ENCODE data around the gene DCT.

The DCT gene

GRCh38 chr13:94495806-94496205 is 16.3 kb upstream of the DCT start:
- Histone ChIP-seq H3K4me3 (ENCODE audit: insufficient read depth in 1 of 2, low read depth in 1 of 2, low read length in 2 of 2) (no peak overlapping the region), H4K8ac (ENCODE audit: low read length) (no peak overlapping the region), H2BK5ac (ENCODE audit: low read depth, low read length, poor library complexity, severe bottlenecking) (no peak overlapping the region), H2BK15ac (ENCODE audit: low read depth, poor library complexity, severe bottlenecking) (no peak overlapping the region), H2BK120ac (ENCODE audit: low read depth, low read length) (no peak overlapping the region), H3K4me2 (ENCODE audit: low read length, poor library complexity, severe bottlenecking) (no peak overlapping the region), H3K27ac (ENCODE audit: low read length, poor library complexity, severe bottlenecking) (no peak overlapping the region), H2AFZ (ENCODE audit: low read depth, low read length) (no peak overlapping the region), H3K4ac (ENCODE audit: low read depth in 1 of 2, low read length in 2 of 2) (no peak overlapping the region), H2BK12ac (ENCODE audit: low read length in 2 of 2) (no peak overlapping the region), H3K23ac (ENCODE audit: low read length in 2 of 2) (no peak overlapping the region), H3K9me3 (ENCODE audit: control insufficient read depth, low read length) (peaks cover 7% of the 10 kb centered on the region), H3K36me3 (ENCODE audit: control insufficient read depth in 1 of 2, insufficient read depth in 2 of 2, low read depth in 1 of 2, low read length in 2 of 2) (no peaks in the 10 kb centered on the region), H3K4me1 (ENCODE audit: control insufficient read depth, insufficient read depth, low read depth, low read length) (no peaks in the 10 kb centered on the region), H3K18ac (ENCODE audit: low read depth in 1 of 2, low read length in 2 of 2) (no peak overlapping the region), H4K91ac (ENCODE audit: low read length) (no peak overlapping the region), H3K9ac (ENCODE audit: low read length) (no peak overlapping the region), H3K79me1 (replicated peaks; ENCODE audit: low read length, poor library complexity, severe bottlenecking) (no peaks in the 10 kb centered on the region), H3K14ac (ENCODE audit: low read length in 2 of 2) (no peak overlapping the region), H2AK5ac (ENCODE audit: low read length, severe bottlenecking) (no peak overlapping the region), H3K27me3 (ENCODE audit: control insufficient read depth in 1 of 2, insufficient read depth in 1 of 2, low read length in 2 of 2) (no peaks in the 10 kb centered on the region)
- no peak for DNase-seq
- WGBS, result 100% methylated on average over 3 of the region's 3 CpGs

- H3K4me2 ChIP-seq (ENCODE audit: low read length, poor library complexity, severe bottlenecking), result no peak overlapping the region
- H3K27ac ChIP-seq (ENCODE audit: low read length, poor library complexity, severe bottlenecking), result no peak overlapping the region
- H3K4me1 ChIP-seq (ENCODE audit: control insufficient read depth, insufficient read depth, low read depth, low read length), result no peaks in the 10 kb centered on the region
- no peaks in the 10 kb centered on the region for H3K27me3 ChIP-seq (ENCODE audit: control insufficient read depth in 1 of 2, insufficient read depth in 1 of 2, low read length in 2 of 2)
- no peak overlapping the region for H2AFZ ChIP-seq (ENCODE audit: low read depth, low read length)
- WGBS, result 48% methylated on average over 1 of the region's 2 CpGs
- H2BK15ac ChIP-seq (ENCODE audit: low read depth, poor library complexity, severe bottlenecking), result no peak overlapping the region
- peaks cover 7% of the 10 kb centered on the region for H3K9me3 ChIP-seq (ENCODE audit: control insufficient read depth, low read length)
- no peak for DNase-seq
- H2AK5ac ChIP-seq (ENCODE audit: low read length, severe bottlenecking), result no peak overlapping the region
- H3K23ac ChIP-seq (ENCODE audit: low read length in 2 of 2), result no peak overlapping the region
- H3K9ac ChIP-seq (ENCODE audit: low read length), result no peak overlapping the region
- H3K4me3 ChIP-seq (ENCODE audit: insufficient read depth in 1 of 2, low read depth in 1 of 2, low read length in 2 of 2), result no peak overlapping the region
- H3K36me3 ChIP-seq (ENCODE audit: control insufficient read depth in 1 of 2, insufficient read depth in 2 of 2, low read depth in 1 of 2, low read length in 2 of 2), result no peaks in the 10 kb centered on the region
- H2BK5ac ChIP-seq (ENCODE audit: low read depth, low read length, poor library complexity, severe bottlenecking), result no peak overlapping the region
- no peak overlapping the region for H2BK12ac ChIP-seq (ENCODE audit: low read length in 2 of 2)
- no peak overlapping the region for H4K91ac ChIP-seq (ENCODE audit: low read length)
- no peaks in the 10 kb centered on the region for H3K79me1 ChIP-seq (replicated peaks; ENCODE audit: low read length, poor library complexity, severe bottlenecking)
- H3K18ac ChIP-seq (ENCODE audit: low read depth in 1 of 2, low read length in 2 of 2), result no peak overlapping the region
- no peak overlapping the region for H3K14ac ChIP-seq (ENCODE audit: low read length in 2 of 2)
- H2BK120ac ChIP-seq (ENCODE audit: low read depth, low read length), result no peak overlapping the region
- H4K8ac ChIP-seq (ENCODE audit: low read length), result no peak overlapping the region
- no peak overlapping the region for H3K4ac ChIP-seq (ENCODE audit: low read depth in 1 of 2, low read length in 2 of 2)
Observed at GRCh38 chr13:94494026-94494425, 14.5 kb upstream of the DCT start.

GRCh38 chr13:94487043-94487442 is 7.6 kb upstream of the DCT start:
- DNase-seq, result no peak
- H2BK120ac ChIP-seq (ENCODE audit: low read depth, low read length), result no peak overlapping the region
- H4K8ac ChIP-seq (ENCODE audit: low read length), result no peak overlapping the region
- no peak overlapping the region for H3K9ac ChIP-seq (ENCODE audit: low read length)
- no peaks in the 10 kb centered on the region for H3K36me3 ChIP-seq (ENCODE audit: control insufficient read depth in 1 of 2, insufficient read depth in 2 of 2, low read depth in 1 of 2, low read length in 2 of 2)
- H2AFZ ChIP-seq (ENCODE audit: low read depth, low read length), result no peak overlapping the region
- no peak overlapping the region for H2BK15ac ChIP-seq (ENCODE audit: low read depth, poor library complexity, severe bottlenecking)
- no peak overlapping the region for H3K4ac ChIP-seq (ENCODE audit: low read depth in 1 of 2, low read length in 2 of 2)
- H3K4me2 ChIP-seq (ENCODE audit: low read length, poor library complexity, severe bottlenecking), result no peak overlapping the region
- no peaks in the 10 kb centered on the region for H3K79me1 ChIP-seq (replicated peaks; ENCODE audit: low read length, poor library complexity, severe bottlenecking)
- H3K23ac ChIP-seq (ENCODE audit: low read length in 2 of 2), result no peak overlapping the region
- no peaks in the 10 kb centered on the region for H3K9me3 ChIP-seq (ENCODE audit: control insufficient read depth, low read length)
- no peak overlapping the region for H4K91ac ChIP-seq (ENCODE audit: low read length)
- no peak overlapping the region for H2AK5ac ChIP-seq (ENCODE audit: low read length, severe bottlenecking)
- no peaks in the 10 kb centered on the region for H3K4me1 ChIP-seq (ENCODE audit: control insufficient read depth, insufficient read depth, low read depth, low read length)
- no peak overlapping the region for H2BK5ac ChIP-seq (ENCODE audit: low read depth, low read length, poor library complexity, severe bottlenecking)
- H3K4me3 ChIP-seq (ENCODE audit: insufficient read depth in 1 of 2, low read depth in 1 of 2, low read length in 2 of 2), result no peak overlapping the region
- 87% methylated on average over 2 of the region's 2 CpGs for WGBS
- H3K27ac ChIP-seq (ENCODE audit: low read length, poor library complexity, severe bottlenecking), result no peak overlapping the region
- no peak overlapping the region for H3K18ac ChIP-seq (ENCODE audit: low read depth in 1 of 2, low read length in 2 of 2)
- H3K14ac ChIP-seq (ENCODE audit: low read length in 2 of 2), result no peak overlapping the region
- H3K27me3 ChIP-seq (ENCODE audit: control insufficient read depth in 1 of 2, insufficient read depth in 1 of 2, low read length in 2 of 2), result peaks cover 0 to 25% of the 10 kb centered on the region in 2 experiments
- no peak overlapping the region for H2BK12ac ChIP-seq (ENCODE audit: low read length in 2 of 2)

GRCh38 chr13:94483970-94484369 is 4.5 kb upstream of the DCT start:
- Histone ChIP-seq H3K23ac (ENCODE audit: low read length in 2 of 2) (no peak overlapping the region), H2BK5ac (ENCODE audit: low read depth, low read length, poor library complexity, severe bottlenecking) (peak overlapping the region; percentile 26), H4K8ac (ENCODE audit: low read length) (no peak overlapping the region), H3K27me3 (ENCODE audit: control insufficient read depth in 1 of 2, insufficient read depth in 1 of 2, low read length in 2 of 2) (peaks cover 0 to 25% of the 10 kb centered on the region in 2 experiments), H2AK5ac (ENCODE audit: low read length, severe bottlenecking) (no peak overlapping the region), H4K91ac (ENCODE audit: low read length) (no peak overlapping the region), H3K79me1 (replicated peaks; ENCODE audit: low read length, poor library complexity, severe bottlenecking) (no peaks in the 10 kb centered on the region), H2AFZ (ENCODE audit: low read depth, low read length) (no peak overlapping the region), H3K27ac (ENCODE audit: low read length, poor library complexity, severe bottlenecking) (no peak overlapping the region), H2BK12ac (ENCODE audit: low read length in 2 of 2) (no peak overlapping the region), H2BK120ac (ENCODE audit: low read depth, low read length) (no peak overlapping the region), H3K36me3 (ENCODE audit: control insufficient read depth in 1 of 2, insufficient read depth in 2 of 2, low read depth in 1 of 2, low read length in 2 of 2) (no peaks in the 10 kb centered on the region), H3K4me2 (ENCODE audit: low read length, poor library complexity, severe bottlenecking) (no peak overlapping the region), H3K14ac (ENCODE audit: low read length in 2 of 2) (no peak overlapping the region), H3K4ac (ENCODE audit: low read depth in 1 of 2, low read length in 2 of 2) (no peak overlapping the region), H3K18ac (ENCODE audit: low read depth in 1 of 2, low read length in 2 of 2) (no peak overlapping the region), H3K4me1 (ENCODE audit: control insufficient read depth, insufficient read depth, low read depth, low read length) (peaks cover 2% of the 10 kb centered on the region), H3K4me3 (ENCODE audit: insufficient read depth in 1 of 2, low read depth in 1 of 2, low read length in 2 of 2) (no peak overlapping the region), H3K9ac (ENCODE audit: low read length) (no peak overlapping the region), H3K9me3 (ENCODE audit: control insufficient read depth, low read length) (no peaks in the 10 kb centered on the region), H2BK15ac (ENCODE audit: low read depth, poor library complexity, severe bottlenecking) (no peak overlapping the region)
- no peak for DNase-seq
- 88% methylated on average over 5 of the region's 5 CpGs for WGBS
